Measurements from ENCODE around the gene USH2A.

- TF ChIP-seq CTCF (IDR thresholded peaks at IDR 0.05) (no peak), POLR2A (IDR thresholded peaks at IDR 0.05) (no peak)
Measured at GRCh38 chr1:216325946-216326345, 97.3 kb downstream of the USH2A start.

Measured in testis (tissue), 2 donors.